Left lung (tissue), 10 donors: ENCODE results near the gene NEK10. TPM values are rescaled to one million over a fixed set of nuclear protein-coding genes. Genes with fewer than 3 reads are reported as not detected.

Experiments
- ATAC-seq: fragments of 200-7000 bp; cut with Tn5 transposase; one replicate; pipeline ENCODE4 v1.9.1; 2020; ENCODE audit warnings: moderate library complexity
- DNase-seq, 4 donors: peaks; one replicate each; pipeline ENCODE4 v3.0.0-alpha.2; 2013 to 2020
- H3K27ac ChIP-seq, 2 donors: fragments of 200-600 bp; sonication (generic) in 1 of 2; one replicate each; pipeline versions ENCODE4 v1.5.0 to v1.8.0; 2020 to 2021
- H3K27me3 ChIP-seq, 2 donors: fragments of 200-600 bp; sonication (generic) in 1 of 2; one replicate each; pipeline versions ENCODE4 v1.5.0 to v1.8.0; 2020 to 2021
- H3K36me3 ChIP-seq, 2 donors: fragments of 200-600 bp; sonication (generic) in 1 of 2; one replicate each; pipeline versions ENCODE4 v1.5.0 to v1.8.0; 2020 to 2021
- H3K4me1 ChIP-seq, 2 donors: fragments of 200-600 bp; one replicate each; pipeline ENCODE4 v1.8.0; 2021
- H3K4me3 ChIP-seq, 2 donors: fragments of 200-600 bp; sonication (generic) in 1 of 2; one replicate each; pipeline versions ENCODE4 v1.5.0 to v1.8.0; 2020 to 2021; ENCODE audit warnings: mild to moderate bottlenecking in 1 of 2
- H3K9me3 ChIP-seq, 2 donors: fragments of 200-600 bp; sonication (generic) in 1 of 2; one replicate each; pipeline versions ENCODE4 v1.5.0 to v1.8.0; 2020 to 2021
- intact Hi-C, 2 donors: fragments of 100-400 bp; cut with DNase I; formaldehyde crosslinking; loops; one replicate each; pipeline versions ENCODE4 v1.11.2 to v1.14.2; 2022
- polyA plus RNA-seq, 6 donors: library from polyadenylated mRNA; unstranded; fragments of 120-200 nt; gene quantifications; one replicate each; pipeline ENCODE4 v1.2.1, GENCODE V29; 2013; ENCODE audit not compliant: insufficient read length in 6 of 6
- total RNA-seq, 2 donors: library from RNA; stranded (reverse); fragmentation: NEBNext Ultra II Directional; extraction: Animal tissue kit (Norgen Biotek cat#: 25700); gene quantifications; one replicate each; pipeline ENCODE4 v1.2.1, GENCODE V29; 2021
- TF ChIP-seq, protein P1 (sequence below), 2 donors: fragments of 200-600 bp; sonication (generic) in 1 of 2; IDR thresholded peaks; one replicate each; pipeline versions ENCODE4 v1.5.0 to v1.8.0; 2021; ENCODE audit warnings: antibody characterized with exemption in 2 of 2
- donor health status: DM: no; HTN: yes; CAD: no.
- donor health status: DM: no; HTN: no; CAD: no.

NEK10 gene
- total and polyA plus RNA-seq, 8 donors, result 1.5 to 7.9 (median 5.5) TPM

DNA sequence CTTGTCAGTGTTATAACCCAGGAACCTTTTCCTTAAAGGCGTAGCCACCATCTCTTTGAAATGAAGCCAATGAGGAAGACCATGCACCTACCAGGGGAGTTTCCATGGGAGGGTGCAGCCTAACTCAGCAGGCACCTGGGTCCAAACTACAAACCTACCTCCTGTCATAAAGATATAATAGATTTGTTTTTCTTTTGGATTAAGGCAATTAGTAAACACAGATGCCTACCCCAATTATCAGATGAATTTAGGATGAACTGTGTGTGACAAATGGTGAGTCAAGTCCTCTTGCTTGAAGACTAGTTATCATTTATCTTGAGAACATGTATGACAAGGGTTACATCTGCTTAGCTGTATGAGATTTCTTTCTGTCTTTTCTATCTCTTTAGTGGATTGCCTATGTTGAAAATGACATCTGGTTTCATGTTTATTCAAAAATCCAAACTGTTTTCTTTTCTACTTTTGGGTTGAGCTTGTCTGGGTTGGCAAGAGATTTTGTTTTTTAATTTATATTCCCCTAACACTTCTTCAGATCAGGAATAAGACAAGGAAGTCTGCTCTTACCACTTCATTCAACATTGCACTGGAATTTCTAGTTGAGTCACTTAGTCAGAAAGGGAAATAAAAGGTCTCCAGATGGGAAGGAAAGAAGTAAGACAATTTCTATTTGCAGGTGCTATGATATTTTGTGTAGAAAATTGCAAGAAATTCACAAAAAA lies 149.9 kb downstream of the NEK10 start:
- Histone ChIP-seq H3K27me3 (no peaks in the 10 kb centered on the region), H3K36me3 (no peaks in the 10 kb centered on the region), H3K9me3 (no peaks in the 10 kb centered on the region), H3K27ac (no peak overlapping the region), H3K4me1 (no peaks in the 10 kb centered on the region), H3K4me3 (no peak overlapping the region)
- DNase-seq (no peak), ATAC-seq (no peak)
- TF ChIP-seq, protein P1, sequence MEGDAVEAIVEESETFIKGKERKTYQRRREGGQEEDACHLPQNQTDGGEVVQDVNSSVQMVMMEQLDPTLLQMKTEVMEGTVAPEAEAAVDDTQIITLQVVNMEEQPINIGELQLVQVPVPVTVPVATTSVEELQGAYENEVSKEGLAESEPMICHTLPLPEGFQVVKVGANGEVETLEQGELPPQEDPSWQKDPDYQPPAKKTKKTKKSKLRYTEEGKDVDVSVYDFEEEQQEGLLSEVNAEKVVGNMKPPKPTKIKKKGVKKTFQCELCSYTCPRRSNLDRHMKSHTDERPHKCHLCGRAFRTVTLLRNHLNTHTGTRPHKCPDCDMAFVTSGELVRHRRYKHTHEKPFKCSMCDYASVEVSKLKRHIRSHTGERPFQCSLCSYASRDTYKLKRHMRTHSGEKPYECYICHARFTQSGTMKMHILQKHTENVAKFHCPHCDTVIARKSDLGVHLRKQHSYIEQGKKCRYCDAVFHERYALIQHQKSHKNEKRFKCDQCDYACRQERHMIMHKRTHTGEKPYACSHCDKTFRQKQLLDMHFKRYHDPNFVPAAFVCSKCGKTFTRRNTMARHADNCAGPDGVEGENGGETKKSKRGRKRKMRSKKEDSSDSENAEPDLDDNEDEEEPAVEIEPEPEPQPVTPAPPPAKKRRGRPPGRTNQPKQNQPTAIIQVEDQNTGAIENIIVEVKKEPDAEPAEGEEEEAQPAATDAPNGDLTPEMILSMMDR (IDR thresholded peaks at IDR 0.05), result no peak
- intact Hi-C loops, result no loop called here

- DNase-seq, result no peak
- Histone ChIP-seq H3K36me3 (no peaks in the 10 kb centered on the region), H3K4me1 (no peaks in the 10 kb centered on the region), H3K27me3 (no peaks in the 10 kb centered on the region), H3K9me3 (no peaks in the 10 kb centered on the region), H3K4me3 (no peak overlapping the region), H3K27ac (no peak overlapping the region)
- TF ChIP-seq, protein P1 (IDR thresholded peaks at IDR 0.05), result no peak
- no peak for ATAC-seq
- intact Hi-C loops, result no loop called here
Measured at GRCh38 chr3:27216955-27217552, 152.1 kb downstream of the NEK10 start.

GRCh38 chr3:27216295-27216855 lies 152.8 kb downstream of the NEK10 start:
- TF ChIP-seq, protein P1 (IDR thresholded peaks at IDR 0.05), result no peak
- no peak for ATAC-seq
- H3K4me1 ChIP-seq, result no peaks in the 10 kb centered on the region
- H3K27ac ChIP-seq, result no peak overlapping the region
- no peaks in the 10 kb centered on the region for H3K27me3 ChIP-seq
- no peak for DNase-seq
- intact Hi-C loops, result no loop called here
- H3K9me3 ChIP-seq, result no peaks in the 10 kb centered on the region
- H3K36me3 ChIP-seq, result no peaks in the 10 kb centered on the region
- no peak overlapping the region for H3K4me3 ChIP-seq

DNA sequence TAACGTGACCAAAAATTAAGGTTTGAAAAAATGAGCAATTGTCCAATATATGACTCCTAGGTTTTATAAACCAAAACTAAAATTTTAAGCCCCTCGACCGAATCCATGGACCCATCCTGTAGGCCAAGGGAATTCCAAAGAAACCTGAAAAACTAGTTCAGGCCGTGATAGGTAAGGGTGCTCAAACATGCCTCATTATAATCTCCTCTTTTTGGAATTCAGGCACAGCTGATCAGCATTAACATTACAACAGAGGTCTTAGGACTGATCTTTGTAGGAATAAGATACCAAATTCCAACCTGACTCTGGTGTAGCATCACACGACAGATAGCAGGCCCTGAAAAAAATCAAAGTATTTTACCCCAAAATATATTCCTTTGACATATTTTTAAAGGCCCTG lies 155.7 kb downstream of the NEK10 start:
- TF ChIP-seq, protein P1 (IDR thresholded peaks at IDR 0.05), result no peak
- no peak overlapping the region for H3K27ac ChIP-seq
- no peaks in the 10 kb centered on the region for H3K36me3 ChIP-seq
- H3K4me1 ChIP-seq, result no peaks in the 10 kb centered on the region
- ATAC-seq (no peak), DNase-seq (no peak)
- no peaks in the 10 kb centered on the region for H3K27me3 ChIP-seq
- intact Hi-C loops, result no loop called here
- H3K9me3 ChIP-seq, result no peaks in the 10 kb centered on the region
- H3K4me3 ChIP-seq, result no peak overlapping the region

DNA sequence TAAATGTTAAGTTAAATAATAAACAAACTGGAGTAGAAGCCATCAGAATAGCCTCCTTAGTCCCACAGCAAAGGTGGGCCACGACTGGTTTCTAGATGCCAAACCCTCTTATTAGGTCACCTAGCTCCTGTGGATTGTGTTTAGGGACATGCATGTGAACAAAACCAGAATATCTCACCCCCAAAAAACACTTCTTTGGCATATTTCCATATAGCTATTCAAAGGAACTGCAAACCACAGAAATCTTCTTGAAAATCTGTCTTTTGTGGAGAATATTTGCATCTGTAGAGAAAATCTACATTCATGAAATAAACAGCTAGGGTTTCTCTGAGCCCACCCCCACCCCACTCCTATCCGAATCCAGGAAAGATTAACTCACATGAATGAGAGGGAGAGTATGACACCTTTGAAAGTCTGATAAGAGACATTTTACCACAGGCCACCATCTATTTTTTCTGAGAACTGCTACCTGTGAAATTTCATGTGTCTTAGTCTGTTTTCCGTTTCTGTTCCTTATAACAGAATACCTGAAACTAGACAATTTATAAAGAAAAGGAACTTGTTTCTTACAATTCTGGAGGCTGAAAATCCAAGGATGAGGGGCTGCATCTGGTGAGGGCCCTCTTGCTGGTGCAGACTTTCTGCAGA lies 159.4 kb downstream of the NEK10 start:
- Histone ChIP-seq H3K27ac (no peak overlapping the region), H3K4me3 (no peak overlapping the region), H3K36me3 (no peaks in the 10 kb centered on the region), H3K9me3 (no peaks in the 10 kb centered on the region), H3K27me3 (no peaks in the 10 kb centered on the region), H3K4me1 (no peaks in the 10 kb centered on the region)
- intact Hi-C loops, result no loop called here
- ATAC-seq (no peak), DNase-seq (no peak)
- TF ChIP-seq, protein P1 (IDR thresholded peaks at IDR 0.05), result no peak
